ENCODE measurements around the gene ARHGAP10.
"Not testable (repeated sequence)": the region's sequence is repeated elsewhere in the genome, so short reads cannot be mapped to it uniquely, and the experiment has no call there.

The ARHGAP10 gene

DNA sequence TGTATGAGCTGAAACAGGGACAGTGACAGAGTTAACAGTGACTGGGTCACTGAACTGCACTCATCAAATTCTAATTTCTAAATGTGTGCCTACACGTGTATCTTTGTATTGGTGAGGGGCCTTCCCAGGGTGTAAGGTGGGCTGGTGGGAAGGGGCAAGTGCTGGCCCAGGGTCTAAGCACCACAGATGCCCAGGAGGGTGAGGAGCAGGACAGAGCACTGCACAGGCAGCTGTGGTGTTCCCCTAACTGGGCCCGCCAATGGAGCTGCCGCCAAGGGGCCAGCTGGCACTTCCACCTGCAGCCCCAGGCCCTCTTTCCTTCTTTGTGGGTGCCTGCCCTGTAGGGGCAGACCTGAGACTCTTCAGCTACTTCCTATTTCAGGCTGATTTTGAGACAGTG is 349.9 kb downstream of the ARHGAP10 start:
- Mint-ChIP-seq H3K36me3 (ENCODE audit: low read depth) (peaks cover 80% of the 10 kb centered on the region), H3K27me3 (ENCODE audit: low read depth, poor library complexity) (peaks cover 4% of the 10 kb centered on the region), H3K9me3 (peaks cover 51% of the 10 kb centered on the region), H3K4me1 (peaks cover 7% of the 10 kb centered on the region), H3K4me3 (no peak overlapping the region), H3K27ac (no peak overlapping the region)
- TF ChIP-seq, protein P1, sequence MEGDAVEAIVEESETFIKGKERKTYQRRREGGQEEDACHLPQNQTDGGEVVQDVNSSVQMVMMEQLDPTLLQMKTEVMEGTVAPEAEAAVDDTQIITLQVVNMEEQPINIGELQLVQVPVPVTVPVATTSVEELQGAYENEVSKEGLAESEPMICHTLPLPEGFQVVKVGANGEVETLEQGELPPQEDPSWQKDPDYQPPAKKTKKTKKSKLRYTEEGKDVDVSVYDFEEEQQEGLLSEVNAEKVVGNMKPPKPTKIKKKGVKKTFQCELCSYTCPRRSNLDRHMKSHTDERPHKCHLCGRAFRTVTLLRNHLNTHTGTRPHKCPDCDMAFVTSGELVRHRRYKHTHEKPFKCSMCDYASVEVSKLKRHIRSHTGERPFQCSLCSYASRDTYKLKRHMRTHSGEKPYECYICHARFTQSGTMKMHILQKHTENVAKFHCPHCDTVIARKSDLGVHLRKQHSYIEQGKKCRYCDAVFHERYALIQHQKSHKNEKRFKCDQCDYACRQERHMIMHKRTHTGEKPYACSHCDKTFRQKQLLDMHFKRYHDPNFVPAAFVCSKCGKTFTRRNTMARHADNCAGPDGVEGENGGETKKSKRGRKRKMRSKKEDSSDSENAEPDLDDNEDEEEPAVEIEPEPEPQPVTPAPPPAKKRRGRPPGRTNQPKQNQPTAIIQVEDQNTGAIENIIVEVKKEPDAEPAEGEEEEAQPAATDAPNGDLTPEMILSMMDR (IDR thresholded peaks at IDR 0.05) = no peak
- no peak for DNase-seq

GRCh38 chr4:148083073-148083472 is 351.2 kb downstream of the ARHGAP10 start:
- H3K4me3 Mint-ChIP-seq; H3K27me3 Mint-ChIP-seq (ENCODE audit: low read depth, poor library complexity); DNase-seq; H3K27ac Mint-ChIP-seq; H3K4me1 Mint-ChIP-seq: not testable (repeated sequence)
- Mint-ChIP-seq H3K9me3 (peaks cover 57% of the 10 kb centered on the region), H3K36me3 (ENCODE audit: low read depth) (peaks cover 73% of the 10 kb centered on the region)

DNA sequence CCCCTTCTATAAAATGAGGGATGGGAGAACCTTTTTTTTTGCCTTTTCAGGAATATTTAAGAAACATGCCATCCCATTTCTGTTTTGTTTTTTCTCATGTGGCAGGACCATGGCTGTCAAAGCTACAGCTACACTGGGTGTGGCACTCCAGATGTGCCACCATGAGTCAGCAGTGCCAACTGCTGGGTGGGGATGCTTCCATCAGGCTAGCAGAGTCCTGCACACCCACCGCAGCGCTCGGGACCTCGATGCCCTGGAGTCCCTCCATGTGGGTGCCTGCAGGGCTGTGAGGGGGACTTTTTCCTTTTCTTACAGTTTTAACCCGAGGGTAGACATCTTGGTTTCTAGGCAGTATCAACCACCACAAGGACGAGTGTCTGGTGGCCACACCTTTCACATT is 357.7 kb downstream of the ARHGAP10 start:
- peaks cover 30% of the 10 kb centered on the region for H3K36me3 Mint-ChIP-seq (ENCODE audit: low read depth)
- H3K4me3 Mint-ChIP-seq = no peak overlapping the region
- H3K27me3 Mint-ChIP-seq (ENCODE audit: low read depth, poor library complexity) = no peaks in the 10 kb centered on the region
- H3K27ac Mint-ChIP-seq = no peak overlapping the region
- TF ChIP-seq, protein P1 (IDR thresholded peaks at IDR 0.05) = no peak
- H3K4me1 Mint-ChIP-seq = no peaks in the 10 kb centered on the region
- H3K9me3 Mint-ChIP-seq = peaks cover 25% of the 10 kb centered on the region
- DNase-seq = no peak

GRCh38 chr4:148090029-148090428 is 358.1 kb downstream of the ARHGAP10 start:
- H3K4me1 Mint-ChIP-seq = no peaks in the 10 kb centered on the region
- TF ChIP-seq, protein P1 (IDR thresholded peaks at IDR 0.05) = no peak

GRCh38 chr4:148090503-148091476 is 358.9 kb downstream of the ARHGAP10 start:
- H3K36me3 Mint-ChIP-seq (ENCODE audit: low read depth) = peaks cover 18% of the 10 kb centered on the region
- no peak overlapping the region for H3K27ac Mint-ChIP-seq
- H3K4me3 Mint-ChIP-seq = no peak overlapping the region
- no peak for DNase-seq
- H3K27me3 Mint-ChIP-seq (ENCODE audit: low read depth, poor library complexity) = no peaks in the 10 kb centered on the region
- TF ChIP-seq, protein P1 (IDR thresholded peaks at IDR 0.05) = no peak
- peaks cover 13% of the 10 kb centered on the region for H3K9me3 Mint-ChIP-seq
- H3K4me1 Mint-ChIP-seq = no peaks in the 10 kb centered on the region

More at GRCh38 chr4:148090029-148090428, 358.1 kb downstream of the ARHGAP10 start:
- Mint-ChIP-seq H3K36me3 (ENCODE audit: low read depth) (peaks cover 26% of the 10 kb centered on the region), H3K4me3 (no peak overlapping the region), H3K27ac (no peak overlapping the region), H3K9me3 (peaks cover 21% of the 10 kb centered on the region), H3K27me3 (ENCODE audit: low read depth, poor library complexity) (no peaks in the 10 kb centered on the region)
- DNase-seq = no peak

DNA sequence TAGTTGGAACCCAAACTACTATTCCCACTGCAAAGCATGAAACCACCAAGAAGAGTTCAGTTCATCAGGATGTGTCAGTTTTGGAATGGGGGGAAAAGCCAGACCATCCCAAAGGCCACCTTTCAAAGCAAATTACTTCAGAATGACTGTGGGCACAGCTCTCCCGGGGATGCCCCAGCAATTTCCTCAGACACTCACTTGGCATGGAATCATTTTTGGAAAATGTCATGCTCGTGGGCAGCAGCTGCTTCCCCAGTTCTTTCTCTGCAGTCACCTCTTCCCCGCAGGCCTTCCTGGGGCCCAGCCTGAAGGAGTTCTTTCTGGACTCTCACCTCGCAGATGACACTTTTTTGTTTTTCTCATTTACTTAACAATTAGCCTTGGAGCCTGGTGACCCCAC is 360.0 kb downstream of the ARHGAP10 start:
- H3K4me1 Mint-ChIP-seq = no peaks in the 10 kb centered on the region
- peaks cover 4% of the 10 kb centered on the region for H3K9me3 Mint-ChIP-seq
- H3K36me3 Mint-ChIP-seq (ENCODE audit: low read depth) = peaks cover 11% of the 10 kb centered on the region
- DNase-seq = no peak
- TF ChIP-seq, protein P1 (IDR thresholded peaks at IDR 0.05) = no peak
- no peaks in the 10 kb centered on the region for H3K27me3 Mint-ChIP-seq (ENCODE audit: low read depth, poor library complexity)
- no peak overlapping the region for H3K4me3 Mint-ChIP-seq
- peak overlapping the region; percentile 19 for H3K27ac Mint-ChIP-seq

Data from nephron progenitor cell (in vitro differentiated cells).